ENCODE data around the gene ADH4. TPM values are rescaled to one million over a fixed set of nuclear protein-coding genes. Genes with fewer than 3 reads are reported as not detected.

Gene ADH4
- total RNA-seq, 1 donor from 2014 or later: not detected

- no peak for DNase-seq (ENCODE audit: low read depth)
- TF ChIP-seq, protein P1, sequence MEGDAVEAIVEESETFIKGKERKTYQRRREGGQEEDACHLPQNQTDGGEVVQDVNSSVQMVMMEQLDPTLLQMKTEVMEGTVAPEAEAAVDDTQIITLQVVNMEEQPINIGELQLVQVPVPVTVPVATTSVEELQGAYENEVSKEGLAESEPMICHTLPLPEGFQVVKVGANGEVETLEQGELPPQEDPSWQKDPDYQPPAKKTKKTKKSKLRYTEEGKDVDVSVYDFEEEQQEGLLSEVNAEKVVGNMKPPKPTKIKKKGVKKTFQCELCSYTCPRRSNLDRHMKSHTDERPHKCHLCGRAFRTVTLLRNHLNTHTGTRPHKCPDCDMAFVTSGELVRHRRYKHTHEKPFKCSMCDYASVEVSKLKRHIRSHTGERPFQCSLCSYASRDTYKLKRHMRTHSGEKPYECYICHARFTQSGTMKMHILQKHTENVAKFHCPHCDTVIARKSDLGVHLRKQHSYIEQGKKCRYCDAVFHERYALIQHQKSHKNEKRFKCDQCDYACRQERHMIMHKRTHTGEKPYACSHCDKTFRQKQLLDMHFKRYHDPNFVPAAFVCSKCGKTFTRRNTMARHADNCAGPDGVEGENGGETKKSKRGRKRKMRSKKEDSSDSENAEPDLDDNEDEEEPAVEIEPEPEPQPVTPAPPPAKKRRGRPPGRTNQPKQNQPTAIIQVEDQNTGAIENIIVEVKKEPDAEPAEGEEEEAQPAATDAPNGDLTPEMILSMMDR (conservative IDR thresholded peaks at IDR 0.05; ENCODE audit: low read depth, low read length): no peak
- H3K4me3 ChIP-seq (ENCODE audit: low read depth, low read length): no peak overlapping the region
Observed at GRCh38 chr4:99154658-99155342, 10.7 kb upstream of the ADH4 start.

- TF ChIP-seq, protein P1 (conservative IDR thresholded peaks at IDR 0.05; ENCODE audit: low read depth, low read length): no peak
- no peak for DNase-seq (ENCODE audit: low read depth)
- H3K4me3 ChIP-seq (ENCODE audit: low read depth, low read length): no peak overlapping the region
Observed at GRCh38 chr4:99151995-99152394, 7.9 kb upstream of the ADH4 start.

GRCh38 chr4:99151452-99151851 lies 7.4 kb upstream of the ADH4 start:
- TF ChIP-seq, protein P1 (conservative IDR thresholded peaks at IDR 0.05; ENCODE audit: low read depth, low read length): no peak
- no peak for DNase-seq (ENCODE audit: low read depth)
- no peak overlapping the region for H3K4me3 ChIP-seq (ENCODE audit: low read depth, low read length)

- TF ChIP-seq, protein P1 (conservative IDR thresholded peaks at IDR 0.05; ENCODE audit: low read depth, low read length): no peak
- no peak overlapping the region for H3K4me3 ChIP-seq (ENCODE audit: low read depth, low read length)
- DNase-seq (ENCODE audit: low read depth): no peak
Observed at GRCh38 chr4:99149426-99150019, 5.4 kb upstream of the ADH4 start.

DNA sequence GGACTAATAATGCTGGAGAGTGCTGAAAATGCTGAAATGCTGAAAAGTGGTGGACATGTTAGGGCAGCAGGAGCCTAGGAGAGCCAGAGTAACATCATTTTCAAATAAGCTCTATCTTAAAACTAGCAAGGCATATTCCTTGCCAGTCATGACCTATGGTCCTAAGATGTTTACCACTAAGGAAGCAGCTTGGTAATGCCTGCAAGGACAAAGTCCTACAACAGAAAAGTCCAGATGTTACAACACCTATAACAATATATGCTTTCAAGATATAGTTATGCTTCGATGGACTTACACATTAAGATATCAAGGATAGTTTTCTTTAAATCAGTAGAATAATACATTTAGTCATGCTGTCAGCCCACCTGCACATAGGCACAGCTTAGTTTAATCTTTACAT lies 4.5 kb upstream of the ADH4 start:
- TF ChIP-seq, protein P1 (conservative IDR thresholded peaks at IDR 0.05; ENCODE audit: low read depth, low read length): no peak
- no peak overlapping the region for H3K4me3 ChIP-seq (ENCODE audit: low read depth, low read length)
- DNase-seq (ENCODE audit: low read depth): no peak

- TF ChIP-seq, protein P1 (conservative IDR thresholded peaks at IDR 0.05; ENCODE audit: low read depth, low read length): no peak
- no peak for DNase-seq (ENCODE audit: low read depth)
- no peak overlapping the region for H3K4me3 ChIP-seq (ENCODE audit: low read depth, low read length)
Observed at GRCh38 chr4:99144587-99144986, 490 bp upstream of the ADH4 start.

- no peak overlapping the region for H3K4me3 ChIP-seq (ENCODE audit: low read depth, low read length)
- TF ChIP-seq, protein P1 (conservative IDR thresholded peaks at IDR 0.05; ENCODE audit: low read depth, low read length): no peak
- no peak for DNase-seq (ENCODE audit: low read depth)
Observed at GRCh38 chr4:99136329-99136728, 7.8 kb downstream of the ADH4 start.
